Measurements from ENCODE around the gene SPOCD1. TPM values are rescaled to one million over a fixed set of nuclear protein-coding genes. Genes with fewer than 3 reads are reported as not detected.

SPOCD1 gene
- total and polyA plus RNA-seq, 12 donors: 0.09 to 2.4 (median 0.61) TPM

GRCh38 chr1:31855038-31855845 is 39.4 kb upstream of the SPOCD1 start:
- no peaks in the 10 kb centered on the region for H3K36me3 ChIP-seq (replicated peaks in 1 of 2)
- intact Hi-C loops (cut with DNase I): no loop called here
- 80 to 88% (median 85%) methylated on average over 11 to 12 of the region's 12 CpGs for WGBS, 4 donors
- DNase-seq: no peak
- no peak overlapping the region for H3K4me3 ChIP-seq
- H3K9me3 ChIP-seq (replicated peaks in 1 of 3): no peaks in the 10 kb centered on the region
- no peak for TF ChIP-seq POLR2A (IDR thresholded peaks at IDR 0.05)
- TF ChIP-seq, protein P1, sequence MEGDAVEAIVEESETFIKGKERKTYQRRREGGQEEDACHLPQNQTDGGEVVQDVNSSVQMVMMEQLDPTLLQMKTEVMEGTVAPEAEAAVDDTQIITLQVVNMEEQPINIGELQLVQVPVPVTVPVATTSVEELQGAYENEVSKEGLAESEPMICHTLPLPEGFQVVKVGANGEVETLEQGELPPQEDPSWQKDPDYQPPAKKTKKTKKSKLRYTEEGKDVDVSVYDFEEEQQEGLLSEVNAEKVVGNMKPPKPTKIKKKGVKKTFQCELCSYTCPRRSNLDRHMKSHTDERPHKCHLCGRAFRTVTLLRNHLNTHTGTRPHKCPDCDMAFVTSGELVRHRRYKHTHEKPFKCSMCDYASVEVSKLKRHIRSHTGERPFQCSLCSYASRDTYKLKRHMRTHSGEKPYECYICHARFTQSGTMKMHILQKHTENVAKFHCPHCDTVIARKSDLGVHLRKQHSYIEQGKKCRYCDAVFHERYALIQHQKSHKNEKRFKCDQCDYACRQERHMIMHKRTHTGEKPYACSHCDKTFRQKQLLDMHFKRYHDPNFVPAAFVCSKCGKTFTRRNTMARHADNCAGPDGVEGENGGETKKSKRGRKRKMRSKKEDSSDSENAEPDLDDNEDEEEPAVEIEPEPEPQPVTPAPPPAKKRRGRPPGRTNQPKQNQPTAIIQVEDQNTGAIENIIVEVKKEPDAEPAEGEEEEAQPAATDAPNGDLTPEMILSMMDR (IDR thresholded peaks at IDR 0.05): no peak
- H3K4me1 ChIP-seq (replicated peaks in 1 of 2): no peaks in the 10 kb centered on the region
- H3K27me3 ChIP-seq: no peaks in the 10 kb centered on the region
- H3K27ac ChIP-seq: no peak overlapping the region

GRCh38 chr1:31849653-31850052 is 33.8 kb upstream of the SPOCD1 start:
- Histone ChIP-seq H3K4me3 (no peak overlapping the region), H3K27ac (no peak overlapping the region), H3K4me1 (replicated peaks in 1 of 2) (no peaks in the 10 kb centered on the region), H3K27me3 (no peaks in the 10 kb centered on the region), H3K36me3 (replicated peaks in 1 of 2) (no peaks in the 10 kb centered on the region), H3K9me3 (replicated peaks in 1 of 3) (no peaks in the 10 kb centered on the region)
- 80 to 93% (median 91%) methylated on average over 5 of the region's 5 CpGs for WGBS, 4 donors
- intact Hi-C loops (cut with DNase I): no loop called here
- no peak for DNase-seq
- TF ChIP-seq, protein P1 (IDR thresholded peaks at IDR 0.05): no peak
- TF ChIP-seq POLR2A (IDR thresholded peaks at IDR 0.05): no peak

DNA sequence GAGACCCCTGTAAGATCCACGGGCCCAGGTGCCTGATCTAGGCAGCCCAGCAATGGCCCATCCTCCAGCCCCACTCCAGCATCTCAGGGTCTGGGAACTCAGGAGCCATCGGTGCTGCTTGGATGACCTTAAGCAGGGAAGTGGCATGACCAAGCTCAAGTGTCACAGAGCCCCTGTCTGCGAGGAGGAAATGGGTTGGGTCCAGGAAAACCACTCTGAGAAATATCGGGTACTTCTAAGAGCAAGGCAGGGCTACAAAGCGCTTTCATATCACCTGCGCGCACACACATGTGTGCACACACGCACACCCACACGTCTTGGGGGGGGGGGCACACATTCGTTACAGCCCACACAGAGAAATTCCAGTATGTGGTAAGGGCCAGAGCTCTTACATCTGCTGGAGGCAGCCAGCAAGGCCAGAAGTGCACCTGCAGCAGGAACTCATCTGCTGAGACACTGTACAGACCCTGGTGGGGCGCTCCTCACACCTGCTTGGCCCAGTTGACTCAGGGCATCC is 32.6 kb upstream of the SPOCD1 start:
- TF ChIP-seq, protein P1 (IDR thresholded peaks at IDR 0.05): no peak
- TF ChIP-seq POLR2A (IDR thresholded peaks at IDR 0.05): no peak
- Histone ChIP-seq H3K4me3 (no peak overlapping the region), H3K4me1 (replicated peaks in 1 of 2) (no peaks in the 10 kb centered on the region), H3K27me3 (no peaks in the 10 kb centered on the region), H3K27ac (no peak overlapping the region), H3K9me3 (replicated peaks in 1 of 3) (no peaks in the 10 kb centered on the region), H3K36me3 (replicated peaks in 1 of 2) (no peaks in the 10 kb centered on the region)
- DNase-seq: no peak
- WGBS, 4 donors: 66 to 83% (median 73%) methylated on average over 3 to 11 of the region's 11 CpGs
- intact Hi-C loops (cut with DNase I): no loop called here

GRCh38 chr1:31846484-31846883 is 30.7 kb upstream of the SPOCD1 start:
- no peaks in the 10 kb centered on the region for H3K27me3 ChIP-seq
- TF ChIP-seq, protein P1 (IDR thresholded peaks at IDR 0.05): no peak
- TF ChIP-seq POLR2A (IDR thresholded peaks at IDR 0.05): no peak
- intact Hi-C loops (cut with DNase I): no loop called here
- no peaks in the 10 kb centered on the region for H3K36me3 ChIP-seq (replicated peaks in 1 of 2)
- DNase-seq: no peak
- no peaks in the 10 kb centered on the region for H3K9me3 ChIP-seq (replicated peaks in 1 of 3)
- H3K4me3 ChIP-seq: no peak overlapping the region
- H3K4me1 ChIP-seq (replicated peaks in 1 of 2): no peaks in the 10 kb centered on the region
- H3K27ac ChIP-seq: no peak overlapping the region

All from adrenal gland (tissue), 12 donors.